Fibroblast of peridontal ligament (primary cell): ENCODE data around the gene TIMM44.

ENCODE experiments used
- DNase-seq: peaks from one replicate; pipeline ENCODE4 v3.0.0-alpha.2; 2010; ENCODE audit errors: extremely low read depth

The TIMM44 gene, protein sequence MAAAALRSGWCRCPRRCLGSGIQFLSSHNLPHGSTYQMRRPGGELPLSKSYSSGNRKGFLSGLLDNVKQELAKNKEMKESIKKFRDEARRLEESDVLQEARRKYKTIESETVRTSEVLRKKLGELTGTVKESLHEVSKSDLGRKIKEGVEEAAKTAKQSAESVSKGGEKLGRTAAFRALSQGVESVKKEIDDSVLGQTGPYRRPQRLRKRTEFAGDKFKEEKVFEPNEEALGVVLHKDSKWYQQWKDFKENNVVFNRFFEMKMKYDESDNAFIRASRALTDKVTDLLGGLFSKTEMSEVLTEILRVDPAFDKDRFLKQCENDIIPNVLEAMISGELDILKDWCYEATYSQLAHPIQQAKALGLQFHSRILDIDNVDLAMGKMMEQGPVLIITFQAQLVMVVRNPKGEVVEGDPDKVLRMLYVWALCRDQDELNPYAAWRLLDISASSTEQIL

DNA sequence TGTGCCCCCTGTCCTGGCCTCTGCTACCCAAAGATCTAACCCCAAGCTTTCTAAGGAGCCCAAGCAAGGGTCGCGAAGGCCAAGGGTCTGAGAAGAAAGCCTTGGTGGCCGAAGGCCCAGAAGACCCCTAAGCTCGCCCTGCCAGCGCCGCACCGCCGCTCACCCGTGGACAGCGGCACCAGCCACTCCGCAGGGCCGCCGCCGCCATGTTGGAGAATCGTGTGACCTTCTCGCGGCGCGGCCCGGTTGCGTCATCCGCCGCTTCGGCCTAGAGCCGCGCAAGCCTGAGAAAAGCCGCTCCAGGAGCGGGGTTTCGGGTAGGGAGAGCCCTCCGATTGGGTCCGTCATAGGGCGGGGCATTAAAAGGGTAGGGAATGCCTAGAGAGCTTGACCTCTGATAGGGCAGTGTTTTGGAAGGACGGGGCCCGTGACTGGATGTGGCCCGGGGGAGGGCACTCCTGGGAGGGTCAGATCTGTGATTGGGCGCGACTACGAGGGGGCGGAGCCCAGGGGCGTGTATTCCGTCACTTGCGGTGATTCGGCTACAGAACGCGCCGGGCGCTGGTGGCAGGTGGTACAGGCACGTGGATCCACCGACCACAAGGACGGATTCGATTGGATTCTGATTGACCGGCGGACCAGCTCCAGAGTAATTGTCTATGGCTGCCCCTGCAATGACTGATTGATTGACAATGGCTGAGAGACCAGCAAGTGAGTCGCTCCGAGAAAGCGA lies at the start of gene TIMM44:
Gene TIMM44, minus strand, starts transcription at position 223 of the 733 bp plus-strand sequence. Its CDS starts 15 bp downstream, at position 208.
- peak; percentile 99 for DNase-seq

DNA sequence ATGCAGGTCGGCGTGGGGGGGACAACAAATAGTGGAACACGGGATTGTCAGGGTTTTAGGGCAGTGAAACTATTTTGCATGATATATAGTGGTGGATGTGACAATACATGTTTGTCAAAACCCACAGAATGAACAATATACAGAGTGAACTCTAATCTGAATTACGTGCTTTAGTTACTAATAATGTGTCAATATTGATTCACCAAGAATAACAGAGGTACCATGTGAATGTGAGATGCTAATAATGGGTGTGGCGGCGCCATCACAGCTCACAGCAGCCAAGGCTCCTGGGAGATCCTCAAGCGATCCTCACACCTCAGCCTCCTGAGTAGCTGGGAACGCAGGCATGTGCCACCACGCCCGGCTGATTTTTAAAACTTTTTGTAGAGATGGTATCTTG lies 49.1 kb upstream of the TIMM44 start:
- no peak for DNase-seq

DNA sequence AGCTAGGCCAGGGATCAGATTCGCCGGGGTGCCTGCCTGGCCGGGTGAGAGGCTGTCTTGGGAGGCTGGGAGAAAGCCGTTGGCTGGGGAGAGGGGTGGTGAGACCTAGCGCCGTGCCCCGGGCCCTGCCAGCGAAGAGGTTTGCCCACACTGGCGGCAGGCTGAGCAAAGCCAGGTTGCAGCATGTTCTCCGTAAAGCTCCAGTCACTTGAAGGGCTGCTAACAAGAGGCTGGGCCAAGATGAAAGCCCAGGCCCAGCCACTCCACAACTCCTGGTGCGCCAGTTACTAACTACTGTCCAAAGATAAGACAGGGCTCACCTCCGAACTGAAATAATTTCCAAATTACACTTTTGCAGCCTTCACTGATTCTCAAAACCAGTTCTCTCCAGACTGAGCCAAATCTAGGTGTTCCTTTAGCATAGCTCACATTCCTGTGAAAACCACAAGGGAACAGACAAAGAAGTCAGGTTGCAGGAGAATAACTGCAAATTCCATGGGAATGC lies 45.7 kb upstream of the TIMM44 start:
- no peak for DNase-seq

DNA sequence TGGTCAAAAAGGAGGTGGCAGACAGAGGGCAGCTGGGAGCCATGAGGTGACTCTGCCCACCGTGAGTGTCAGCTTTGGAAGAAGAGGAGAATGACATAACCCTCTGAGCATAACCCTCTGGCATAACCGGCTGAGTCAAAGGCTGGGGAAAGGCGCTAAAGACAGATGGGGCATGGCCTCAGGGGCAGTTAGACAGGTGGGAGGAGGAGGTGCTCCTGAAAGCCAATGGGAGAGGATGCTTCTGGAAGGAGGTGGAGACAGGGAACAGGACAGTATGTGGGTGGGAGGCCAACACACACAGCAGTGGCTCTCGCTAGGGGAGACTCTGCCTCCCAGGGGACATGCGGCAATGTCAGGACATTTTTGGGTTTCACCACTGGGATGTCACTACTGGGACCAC lies 44.8 kb upstream of the TIMM44 start:
- no peak for DNase-seq

DNA sequence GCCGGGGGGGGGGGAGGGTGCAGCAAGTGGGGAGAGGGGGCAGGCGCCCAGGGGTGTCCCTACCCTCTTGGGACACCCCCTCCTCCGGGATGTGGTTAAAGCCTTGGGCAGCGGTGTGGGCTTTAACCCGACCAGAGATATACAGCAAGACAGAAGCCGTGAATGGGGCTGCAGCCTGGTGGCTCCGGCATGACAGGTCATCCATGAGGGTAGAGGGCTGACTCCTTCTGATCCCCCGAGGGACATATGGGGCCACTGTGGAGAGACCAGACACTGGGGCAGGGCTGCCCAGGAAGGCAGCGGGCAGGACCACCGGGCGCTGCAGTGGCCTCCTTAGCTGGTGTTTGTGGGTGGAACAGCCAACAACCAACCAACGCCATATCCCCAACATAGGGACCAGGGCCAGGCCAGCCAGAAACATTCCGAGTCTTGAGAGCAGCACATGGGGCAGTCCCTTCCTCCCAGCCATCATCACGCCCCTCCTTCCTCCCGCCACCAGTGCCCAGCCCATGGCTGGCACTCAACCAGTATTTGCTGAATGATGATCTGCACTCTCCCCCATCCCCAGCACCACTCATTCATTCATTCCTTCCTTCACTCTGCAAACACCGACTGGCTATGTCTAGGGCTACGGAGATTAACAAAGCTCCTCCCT lies 43.8 kb upstream of the TIMM44 start:
- DNase-seq, result no peak

DNA sequence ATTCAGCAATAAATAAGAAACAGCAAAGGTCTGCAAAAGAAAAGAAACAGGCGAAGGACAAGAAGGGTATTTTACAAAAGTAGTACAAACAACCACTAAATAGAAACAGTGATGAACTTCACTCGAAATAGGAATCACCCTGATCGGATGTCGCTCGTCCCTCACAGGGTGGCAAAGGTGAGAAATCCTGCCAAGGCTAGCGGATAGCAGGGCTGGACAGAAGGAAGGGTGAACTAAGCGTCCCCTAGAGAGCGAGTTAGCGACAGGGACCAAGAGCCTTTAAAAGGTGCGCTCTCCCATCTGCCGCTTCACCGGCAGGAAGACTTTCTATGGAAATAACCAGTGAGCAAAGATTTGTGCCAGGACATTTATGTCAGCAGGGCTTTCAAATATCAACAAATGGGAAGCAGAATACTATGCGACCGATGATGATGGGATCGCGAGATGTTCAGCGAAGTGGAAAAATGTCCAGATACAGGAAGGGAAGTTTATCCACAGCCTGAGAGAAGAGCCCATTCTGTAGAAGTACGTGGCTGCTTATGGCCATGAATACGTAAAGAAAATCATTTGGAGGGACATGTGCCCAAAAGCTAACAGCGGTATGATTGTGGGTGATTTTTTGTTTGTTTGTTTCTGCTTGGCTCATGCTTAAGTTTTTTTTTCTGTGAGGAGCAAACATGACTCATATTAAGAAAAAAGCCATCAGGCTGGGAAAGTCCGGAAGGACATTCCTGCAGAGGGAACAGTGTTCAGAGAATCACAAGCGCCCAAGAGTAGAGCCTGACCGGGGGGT lies 43.1 kb upstream of the TIMM44 start:
- DNase-seq, result peak; percentile 65

DNA sequence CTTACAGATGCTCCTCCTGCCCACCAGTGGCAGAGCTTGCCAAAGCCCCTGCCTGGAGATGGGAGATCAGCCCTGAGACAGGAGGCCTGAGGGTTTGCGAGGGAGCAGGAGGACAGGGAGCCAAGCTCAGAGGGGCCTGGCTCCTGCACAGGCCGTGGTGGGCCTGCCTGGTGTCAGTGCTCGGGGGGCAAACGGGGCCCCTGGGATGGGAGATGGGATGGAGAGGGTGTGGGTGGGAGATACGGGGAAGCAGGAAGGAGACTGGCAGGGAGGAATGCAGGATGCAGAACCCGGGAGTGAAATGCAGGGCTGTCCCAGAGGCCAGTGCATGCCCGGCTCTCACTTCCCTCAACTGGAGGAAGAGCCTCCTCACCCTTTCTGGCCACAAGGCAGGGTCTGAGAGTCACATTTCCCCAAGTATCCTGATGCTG lies 42.0 kb upstream of the TIMM44 start:
- no peak for DNase-seq

DNA sequence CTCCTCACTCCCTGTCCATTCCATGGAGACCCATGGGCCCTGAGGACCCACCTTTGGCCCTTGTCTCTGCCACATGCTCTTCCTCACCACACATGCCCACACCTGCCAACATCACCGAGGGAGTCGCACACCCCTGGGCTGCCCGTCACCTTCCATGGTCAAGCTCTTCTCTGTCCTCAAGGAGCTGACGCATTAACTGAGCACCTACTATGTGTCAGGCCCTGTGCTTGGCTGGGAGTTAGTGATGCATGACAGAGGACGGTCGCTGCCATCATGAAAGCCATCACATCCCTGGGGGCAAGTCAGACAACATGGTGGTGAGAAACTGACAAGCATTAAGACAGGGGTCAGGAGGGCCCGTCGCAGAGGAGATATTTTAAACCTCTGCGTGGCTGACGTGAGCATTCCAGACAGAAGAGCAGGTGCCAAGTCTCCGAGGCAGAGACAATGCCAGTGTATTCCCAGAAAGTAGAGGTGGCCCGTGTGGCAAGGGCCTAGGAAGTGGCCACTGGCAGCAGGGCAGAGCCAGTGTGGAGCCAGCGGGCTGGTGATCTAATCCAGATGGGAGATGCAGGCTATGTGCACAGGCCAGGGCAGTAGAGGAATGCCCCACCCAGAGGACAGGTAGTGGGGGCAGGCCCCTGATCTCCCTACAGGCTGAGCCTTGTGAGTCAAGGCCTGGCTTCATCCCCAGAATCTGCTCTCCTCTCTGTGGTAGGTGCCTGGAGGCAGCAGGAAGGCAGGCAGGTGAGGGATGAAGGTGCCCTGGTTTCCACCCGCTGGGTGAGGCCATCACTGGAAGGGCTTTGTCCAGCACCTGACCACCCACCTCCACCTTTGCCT lies 40.8 kb upstream of the TIMM44 start:
- DNase-seq, result no peak

DNA sequence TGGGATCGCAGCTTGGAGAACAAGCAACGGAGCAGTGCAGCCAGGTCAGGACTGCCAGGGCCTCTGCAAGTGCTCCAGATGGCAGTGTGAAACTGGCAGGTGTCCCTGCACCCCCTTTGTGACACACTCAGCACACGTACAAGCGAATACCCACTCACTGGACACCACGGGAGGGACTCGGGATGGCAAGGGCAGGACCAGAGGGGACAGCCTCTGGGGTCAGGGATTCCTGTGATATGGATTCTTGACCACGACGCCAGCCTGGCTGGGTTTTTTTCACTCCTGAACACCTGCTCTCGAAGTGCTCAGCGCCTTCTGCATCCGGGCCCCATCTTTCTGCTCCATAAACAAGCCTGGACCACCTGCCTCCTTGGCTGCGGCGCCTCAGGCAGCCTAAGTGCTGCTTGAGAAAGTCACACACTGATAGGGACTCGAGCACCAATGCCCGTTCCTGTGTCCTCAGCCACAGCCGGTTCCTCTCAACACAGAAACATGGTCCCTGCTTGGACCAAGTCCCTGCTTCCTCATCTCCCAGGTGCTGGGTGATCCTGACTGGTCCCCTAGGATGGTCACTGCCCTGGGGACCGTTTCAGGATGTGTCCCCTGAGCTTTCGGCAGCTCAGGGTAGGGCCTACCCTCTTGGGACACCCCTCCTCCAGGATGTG lies 40.0 kb upstream of the TIMM44 start:
- no peak for DNase-seq

DNA sequence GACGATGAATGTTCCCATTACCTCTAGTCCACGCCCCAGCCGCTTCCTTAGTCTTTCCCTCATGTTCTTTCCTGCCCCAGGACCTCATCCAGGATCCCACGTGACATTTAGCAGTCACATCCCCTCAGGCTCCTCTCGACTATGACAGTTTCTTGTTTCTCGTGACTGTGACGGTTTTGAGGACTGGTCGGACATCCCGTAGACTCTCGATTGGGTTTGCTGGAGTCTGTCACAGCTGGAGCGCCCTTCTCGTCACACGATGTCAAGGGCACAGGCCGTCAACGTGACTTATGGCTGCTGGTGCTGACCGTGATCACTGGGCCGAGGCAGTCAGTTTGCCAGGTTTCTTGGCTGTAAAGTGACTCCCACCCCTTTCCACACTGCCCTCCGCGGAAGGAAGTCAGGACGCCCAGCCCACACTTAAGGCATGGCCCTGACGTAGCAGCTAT lies 39.2 kb upstream of the TIMM44 start:
- DNase-seq, result no peak

DNA sequence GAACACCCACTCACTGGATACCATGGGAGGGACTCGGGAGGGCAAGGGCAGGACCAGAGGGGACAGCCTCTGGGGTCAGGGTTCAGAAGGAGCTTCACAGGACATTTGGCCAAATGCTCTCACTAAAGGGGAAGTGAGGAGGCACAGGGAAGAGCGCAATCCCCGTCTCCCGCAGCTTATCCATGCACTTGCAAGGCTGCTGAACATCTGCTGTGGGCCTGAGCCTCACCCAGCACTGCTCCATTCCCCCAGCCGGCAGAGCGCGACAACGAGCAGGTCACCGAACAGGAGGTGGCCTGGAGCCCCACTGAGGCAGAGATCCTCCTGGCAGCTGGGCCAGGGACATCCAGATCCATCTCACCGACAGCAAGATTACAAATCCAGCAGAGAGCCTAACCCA lies 38.6 kb upstream of the TIMM44 start:
- no peak for DNase-seq

DNA sequence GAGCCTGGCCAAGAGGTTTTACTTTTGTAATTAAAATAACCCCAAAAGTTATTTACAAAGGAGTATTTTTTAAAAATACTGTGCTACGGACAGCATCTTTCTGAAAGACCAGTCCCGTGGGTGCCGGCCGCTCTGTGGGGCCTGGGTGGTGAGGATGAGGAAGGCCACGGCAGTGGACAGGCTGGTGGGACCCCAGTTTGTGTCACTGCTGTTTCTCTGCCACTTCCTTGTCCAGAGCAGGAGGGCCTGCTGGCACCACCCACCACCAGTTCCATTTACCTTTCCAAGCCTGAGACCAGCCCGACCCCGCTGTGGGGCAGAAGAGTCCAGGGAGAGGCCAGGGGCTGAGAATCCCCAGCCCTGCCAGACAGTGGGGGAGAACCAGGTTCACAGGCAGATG lies 38.2 kb upstream of the TIMM44 start:
- DNase-seq, result no peak

DNA sequence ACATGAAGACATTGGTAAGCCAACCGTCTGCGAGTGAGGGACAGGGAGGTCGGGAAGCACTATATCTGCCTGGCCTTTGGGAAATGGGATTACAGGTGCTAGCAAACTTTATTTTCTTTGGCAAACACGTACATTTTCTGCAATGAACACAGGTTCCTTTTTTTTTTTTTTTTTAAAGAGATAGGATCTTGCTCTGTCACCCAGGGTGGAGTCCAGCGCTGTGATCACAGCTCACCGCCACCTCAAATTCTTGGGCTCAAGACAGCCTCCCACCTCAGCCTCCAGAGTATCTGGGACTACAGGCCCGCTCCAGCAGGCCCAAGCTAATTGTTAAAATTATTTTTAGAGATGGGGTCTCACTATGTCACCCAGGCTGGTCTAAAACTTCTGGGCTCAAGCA lies 37.7 kb upstream of the TIMM44 start:
- no peak for DNase-seq

DNA sequence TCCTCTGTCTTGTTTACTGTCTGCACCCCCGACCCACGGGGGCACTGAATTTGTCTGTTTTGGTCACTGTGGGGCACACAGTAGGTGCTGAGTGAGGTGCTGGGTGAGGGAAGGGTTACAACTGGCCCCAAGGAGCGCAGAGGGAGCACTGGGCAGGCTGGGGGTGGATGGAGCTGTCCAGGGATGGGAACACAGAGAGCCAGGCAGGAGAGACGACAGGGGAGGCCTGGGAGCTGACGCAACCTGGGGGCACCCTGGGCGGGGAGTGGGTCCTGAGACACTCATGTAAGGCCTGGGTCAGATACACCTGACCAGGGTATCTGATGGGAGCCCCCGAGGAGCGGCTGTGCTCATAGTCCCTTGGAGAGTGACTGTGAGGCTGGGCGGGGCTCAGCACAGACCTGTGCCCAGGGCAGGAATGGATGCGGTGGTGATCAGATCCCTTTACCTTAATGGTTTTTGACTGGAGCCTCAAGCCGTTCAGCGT lies 37.2 kb upstream of the TIMM44 start:
- no peak for DNase-seq

DNA sequence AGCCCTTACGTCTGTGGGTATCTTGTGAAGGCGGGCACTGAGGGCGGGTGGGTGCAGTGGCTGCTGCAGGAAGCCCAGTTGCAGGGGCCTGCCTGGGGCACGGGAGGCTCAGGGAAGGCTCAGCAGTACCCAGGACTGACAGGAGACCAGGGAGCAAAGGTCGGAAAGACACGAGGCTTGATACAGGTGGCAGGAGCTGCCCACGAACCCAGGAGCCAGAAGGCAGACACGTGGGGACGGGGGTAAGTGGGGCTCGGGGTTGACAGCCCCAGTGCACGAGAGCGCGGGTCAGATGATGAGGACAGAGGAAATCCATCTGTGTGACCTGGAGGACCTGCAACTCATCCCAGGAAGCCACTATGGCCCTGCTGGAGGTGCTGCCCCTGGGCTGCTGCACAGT lies 36.7 kb upstream of the TIMM44 start:
- DNase-seq, result no peak

DNA sequence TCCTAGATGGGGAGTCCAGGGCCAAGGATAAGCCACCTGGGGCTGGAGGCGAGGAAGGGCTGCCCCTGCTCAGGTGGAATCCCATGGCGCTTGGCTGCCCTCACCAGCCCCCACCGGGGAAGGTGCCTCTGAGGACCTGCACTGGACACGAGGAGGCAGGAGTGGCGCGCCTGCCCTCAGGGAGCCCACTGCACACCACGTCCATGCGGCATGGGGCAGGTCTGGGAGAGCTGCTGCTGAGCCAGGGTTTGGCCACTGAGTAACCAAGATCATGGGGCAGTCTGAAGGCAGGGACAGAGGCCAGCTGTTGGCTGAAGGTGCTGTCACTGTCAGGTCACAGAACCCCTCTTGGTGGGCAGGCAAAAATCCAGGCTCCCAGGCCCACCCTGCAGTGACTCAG lies 36.1 kb upstream of the TIMM44 start:
- no peak for DNase-seq

DNA sequence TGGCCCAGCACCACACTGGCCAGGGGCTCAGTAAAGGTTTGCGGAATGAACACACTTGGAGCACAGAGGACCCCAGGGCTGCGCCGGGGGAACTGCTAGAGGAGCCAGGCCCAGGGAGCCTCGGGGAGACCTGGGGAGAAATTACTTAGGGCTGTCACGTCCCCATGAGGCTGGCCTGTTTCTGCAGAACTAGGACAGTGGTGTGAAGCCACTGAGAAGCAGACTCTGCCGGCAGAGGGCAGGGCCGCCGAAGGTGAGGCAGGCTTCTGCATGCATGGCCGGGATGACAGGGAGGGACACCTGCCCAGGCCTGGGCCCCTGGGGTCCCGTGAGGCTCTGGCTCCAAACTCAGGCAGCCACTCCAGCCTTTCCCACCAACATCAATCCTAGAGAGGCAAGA lies 35.5 kb upstream of the TIMM44 start:
- DNase-seq, result no peak

DNA sequence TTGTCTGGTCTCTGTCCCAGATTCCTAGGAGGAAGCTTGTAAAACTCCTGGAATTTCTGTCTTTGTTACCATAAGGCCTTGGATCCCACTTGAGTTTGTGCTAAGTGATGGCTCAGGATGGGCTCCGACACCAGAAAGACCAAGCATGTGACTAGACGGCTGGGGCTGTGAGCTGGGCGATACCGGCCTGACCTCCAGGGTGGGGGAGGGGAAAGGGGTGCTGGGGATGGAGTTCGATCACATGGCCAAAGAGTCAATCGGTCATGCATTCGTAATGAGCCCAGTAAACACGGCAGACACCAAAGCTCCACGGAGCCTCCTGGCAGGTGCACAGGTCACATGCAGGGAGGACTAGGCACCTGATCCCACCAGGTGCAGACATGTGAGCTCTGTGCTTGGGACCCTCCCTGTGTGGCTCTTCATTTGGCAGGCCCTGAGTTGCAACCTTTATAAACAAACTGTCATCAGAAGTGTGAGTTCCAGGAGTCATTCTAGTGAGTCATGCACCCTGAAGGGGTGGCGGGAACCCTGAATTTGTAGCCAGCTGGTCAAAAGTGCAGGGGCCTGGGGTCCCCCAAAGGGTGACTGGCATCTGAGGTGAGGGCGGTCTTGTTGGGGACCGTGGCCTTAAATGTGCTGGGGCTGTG lies 34.8 kb upstream of the TIMM44 start:
- no peak for DNase-seq

DNA sequence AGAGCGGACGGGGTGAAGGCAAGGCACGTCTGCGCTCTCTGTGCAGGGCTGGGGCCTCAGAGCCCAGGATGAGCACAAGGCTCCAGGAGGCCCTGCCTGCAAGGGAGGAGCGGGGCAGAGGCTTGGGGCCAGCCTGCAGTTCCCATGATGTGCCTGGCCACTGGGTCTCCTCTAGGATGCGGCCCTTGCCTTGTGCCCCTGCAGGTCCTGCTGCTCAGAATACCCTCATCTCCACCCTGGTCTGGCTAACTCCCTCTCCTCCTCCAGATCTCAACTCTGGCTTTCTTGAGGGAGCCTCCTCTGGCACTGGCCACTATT lies 34.2 kb upstream of the TIMM44 start:
- DNase-seq, result no peak
